Measurements from ENCODE around the gene CDC37.

DNA sequence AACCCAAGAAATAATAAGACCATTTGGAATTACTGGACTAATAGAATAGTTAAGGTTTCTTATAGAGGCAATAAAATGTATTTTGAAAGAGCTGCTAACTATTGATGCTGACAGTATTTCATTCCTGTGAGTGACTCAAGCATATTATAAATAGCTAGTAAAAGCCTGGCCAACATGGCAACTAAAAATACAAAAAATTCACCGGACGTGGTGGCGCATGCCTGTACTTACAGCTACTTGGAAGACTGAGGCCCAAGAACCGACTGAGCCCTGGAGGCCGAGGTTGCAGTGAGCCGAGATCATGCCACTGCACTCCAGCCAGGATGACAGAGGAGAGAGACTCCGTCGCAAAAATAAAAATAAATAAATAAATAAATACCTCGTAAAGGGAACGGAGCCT is 58.6 kb downstream of the CDC37 start:
- TF ChIP-seq, protein P1, sequence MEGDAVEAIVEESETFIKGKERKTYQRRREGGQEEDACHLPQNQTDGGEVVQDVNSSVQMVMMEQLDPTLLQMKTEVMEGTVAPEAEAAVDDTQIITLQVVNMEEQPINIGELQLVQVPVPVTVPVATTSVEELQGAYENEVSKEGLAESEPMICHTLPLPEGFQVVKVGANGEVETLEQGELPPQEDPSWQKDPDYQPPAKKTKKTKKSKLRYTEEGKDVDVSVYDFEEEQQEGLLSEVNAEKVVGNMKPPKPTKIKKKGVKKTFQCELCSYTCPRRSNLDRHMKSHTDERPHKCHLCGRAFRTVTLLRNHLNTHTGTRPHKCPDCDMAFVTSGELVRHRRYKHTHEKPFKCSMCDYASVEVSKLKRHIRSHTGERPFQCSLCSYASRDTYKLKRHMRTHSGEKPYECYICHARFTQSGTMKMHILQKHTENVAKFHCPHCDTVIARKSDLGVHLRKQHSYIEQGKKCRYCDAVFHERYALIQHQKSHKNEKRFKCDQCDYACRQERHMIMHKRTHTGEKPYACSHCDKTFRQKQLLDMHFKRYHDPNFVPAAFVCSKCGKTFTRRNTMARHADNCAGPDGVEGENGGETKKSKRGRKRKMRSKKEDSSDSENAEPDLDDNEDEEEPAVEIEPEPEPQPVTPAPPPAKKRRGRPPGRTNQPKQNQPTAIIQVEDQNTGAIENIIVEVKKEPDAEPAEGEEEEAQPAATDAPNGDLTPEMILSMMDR (IDR thresholded peaks at IDR 0.05) = no peak
- TF ChIP-seq POLR2A (IDR thresholded peaks at IDR 0.05) = no peak

Measured in heart left ventricle (tissue), 13 donors.